ENCODE data around the gene SMARCC2.

SMARCC2 gene

DNA sequence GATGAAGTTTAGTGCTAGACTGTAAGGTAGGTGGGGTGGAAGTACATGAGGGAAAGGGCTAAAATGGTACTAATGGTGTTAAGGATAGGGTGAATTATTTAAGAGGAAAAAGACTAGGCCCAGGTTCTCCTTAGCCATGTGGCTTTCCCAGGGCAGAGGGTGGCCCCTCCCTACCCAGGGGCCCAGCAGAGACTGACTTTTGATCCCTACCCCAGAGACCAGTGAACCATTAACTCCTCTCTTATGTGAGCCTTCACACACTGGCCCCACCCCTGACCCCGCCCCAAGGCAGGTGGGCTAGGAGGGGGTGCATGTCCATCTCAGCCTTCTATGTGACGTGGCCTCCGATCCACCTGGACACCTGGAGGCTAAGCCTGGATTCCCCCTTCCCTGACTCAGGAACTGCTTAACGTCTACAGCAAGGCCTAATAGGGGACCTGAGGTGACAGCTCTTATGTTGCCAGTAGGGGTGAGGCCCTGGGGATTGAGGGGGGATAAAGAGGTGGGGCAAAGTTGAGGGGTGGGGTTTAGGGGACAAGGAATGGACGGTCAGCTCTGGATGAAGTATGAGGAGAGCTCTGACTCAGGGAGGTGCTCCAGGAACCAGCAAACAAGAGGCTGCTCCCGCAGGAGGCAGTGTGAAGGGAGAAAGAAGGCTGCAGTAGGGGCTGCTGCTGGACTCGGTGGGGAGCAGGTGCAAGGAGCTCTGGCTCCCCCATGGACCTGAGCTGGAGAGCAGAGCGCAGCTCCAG is 41.3 kb upstream of the SMARCC2 start:
- DNase-seq (ENCODE audit: low read depth): no peak
- no peak overlapping the region for H3K4me3 ChIP-seq (ENCODE audit: low read depth, low read length)
- no peak for TF ChIP-seq CTCF (IDR thresholded peaks at IDR 0.05; ENCODE audit: insufficient read depth, low read depth, low read length, missing control alignments)

DNA sequence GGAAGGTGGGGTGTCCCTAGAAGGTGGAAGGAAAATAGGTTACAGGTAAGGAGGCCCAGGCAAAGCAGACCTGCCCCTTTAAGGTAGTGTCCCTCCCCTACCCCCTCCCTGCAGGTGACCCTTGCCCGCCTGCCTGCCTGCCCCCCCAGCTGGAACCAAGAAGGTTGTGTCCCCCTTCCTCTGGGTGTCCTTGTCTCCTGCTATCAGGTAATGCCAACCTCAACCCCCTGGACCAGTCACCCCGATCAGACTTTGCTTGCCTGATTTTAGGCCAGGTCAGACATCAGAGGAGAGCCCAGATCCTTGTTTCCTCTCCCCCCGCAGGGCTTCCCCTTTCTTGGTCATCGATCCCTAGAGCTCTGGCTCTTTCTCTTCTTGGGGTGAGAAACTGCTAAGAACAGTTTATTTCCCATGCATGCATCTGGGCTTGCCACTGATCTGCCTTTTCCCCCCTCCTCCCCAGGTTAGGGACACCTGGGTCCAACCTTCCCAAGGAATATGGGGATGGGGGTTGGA is 40.7 kb upstream of the SMARCC2 start, which contains the start of gene SLC39A5:
SLC39A5 (plus strand) TSS at position 136 of the 516 bp plus-strand sequence. CDS start 1,224 bp downstream, outside the sequence.
- no peak within 1 kb of the TSS for H3K4me3 ChIP-seq (ENCODE audit: low read depth, low read length)
- no peak for DNase-seq (ENCODE audit: low read depth)
- no peak for TF ChIP-seq CTCF (IDR thresholded peaks at IDR 0.05; ENCODE audit: insufficient read depth, low read depth, low read length, missing control alignments)

DNA sequence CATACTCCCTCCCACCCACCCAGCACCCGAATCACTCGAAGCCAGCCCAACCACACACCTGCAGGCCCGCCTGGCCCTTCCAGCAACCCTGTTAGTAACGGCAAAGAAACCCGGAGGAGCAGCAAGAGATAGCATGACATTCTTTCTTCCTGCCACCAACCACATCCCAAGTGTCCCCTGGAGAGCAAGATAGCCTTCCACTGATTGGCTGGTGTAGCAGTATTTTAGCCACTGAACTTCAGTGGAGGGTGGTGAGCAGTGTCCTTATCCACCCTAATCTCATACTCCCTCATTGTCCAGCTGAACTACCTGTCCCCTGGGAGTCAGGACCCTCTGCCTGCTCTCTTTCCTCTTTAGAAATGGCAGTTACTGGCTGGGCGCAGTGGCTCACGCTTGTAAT is 39.8 kb upstream of the SMARCC2 start:
- no peak for TF ChIP-seq CTCF (IDR thresholded peaks at IDR 0.05; ENCODE audit: insufficient read depth, low read depth, low read length, missing control alignments)
- DNase-seq (ENCODE audit: low read depth): no peak
- no peak overlapping the region for H3K4me3 ChIP-seq (ENCODE audit: low read depth, low read length)

DNA sequence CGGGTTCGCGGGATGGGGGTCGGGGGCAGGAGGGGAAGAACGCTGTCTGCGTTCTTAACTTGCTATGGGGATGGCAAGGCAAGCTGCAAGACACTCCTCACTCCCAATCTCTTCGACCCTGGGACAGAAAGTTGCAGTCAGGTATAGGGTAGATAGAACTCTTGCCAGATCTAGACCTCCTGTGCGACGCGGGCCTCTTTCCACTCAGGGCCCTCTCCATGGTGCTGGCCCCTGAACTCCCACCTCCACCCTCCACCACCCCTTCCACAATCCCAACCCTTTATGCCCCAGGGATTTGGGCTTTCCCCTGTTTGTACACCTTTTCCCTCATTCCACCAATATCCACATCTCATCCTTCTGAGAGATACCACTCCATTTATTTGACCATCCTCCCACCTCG is 35.7 kb upstream of the SMARCC2 start:
- no peak for TF ChIP-seq CTCF (IDR thresholded peaks at IDR 0.05; ENCODE audit: insufficient read depth, low read depth, low read length, missing control alignments)
- DNase-seq (ENCODE audit: low read depth): no peak
- peak overlapping the region; percentile 60 for H3K4me3 ChIP-seq (ENCODE audit: low read depth, low read length)

- peak within 1 kb of the TSS; percentile 60 for H3K4me3 ChIP-seq (ENCODE audit: low read depth, low read length)
- TF ChIP-seq CTCF (IDR thresholded peaks at IDR 0.05; ENCODE audit: insufficient read depth, low read depth, low read length, missing control alignments): peak; percentile 72
- DNase-seq (ENCODE audit: low read depth): peak; percentile 98
These were observed 34.9 kb upstream of the SMARCC2 start, which contains the start of gene NABP2 for GRCh38 chr12:56224102-56224701. TSS of gene NABP2 (plus strand) at chr12:56224342. CDS start at chr12:56224857, 515 bp downstream.

DNA sequence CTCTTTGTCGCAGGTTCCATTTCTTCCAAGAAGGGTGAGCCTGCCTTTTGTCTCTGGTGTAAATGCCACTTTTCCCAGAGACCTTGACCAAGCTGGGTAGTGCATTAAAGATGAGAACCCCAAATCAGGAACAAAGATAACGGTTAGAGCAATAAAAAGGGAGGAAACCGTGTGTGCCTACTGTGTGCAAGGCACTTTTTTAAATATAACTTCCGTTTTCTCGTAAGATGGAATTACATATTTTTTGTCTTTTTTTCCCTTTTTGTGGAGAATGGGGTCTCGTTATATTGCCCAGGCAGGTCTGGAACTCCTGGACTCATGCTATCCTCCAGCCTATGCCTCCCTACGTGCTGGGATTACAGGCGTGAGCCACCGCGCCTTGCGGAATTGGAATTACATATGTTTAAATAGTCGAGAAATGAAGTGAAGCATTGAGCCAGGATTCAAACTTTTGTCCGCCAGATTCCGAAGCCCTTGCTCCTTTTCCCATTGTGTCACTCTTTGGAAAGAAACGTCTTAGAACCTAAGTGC is 34.4 kb upstream of the SMARCC2 start:
- no peak for TF ChIP-seq CTCF (IDR thresholded peaks at IDR 0.05; ENCODE audit: insufficient read depth, low read depth, low read length, missing control alignments)
- DNase-seq (ENCODE audit: low read depth): no peak
- peak overlapping the region; percentile 60 for H3K4me3 ChIP-seq (ENCODE audit: low read depth, low read length)
